ENCODE data around the gene SPATA3.

GRCh38 chr2:231047923-231048915, 52.3 kb downstream of the SPATA3 start:
- TF ChIP-seq CTCF (IDR thresholded peaks at IDR 0.05) (no peak), POLR2A (IDR thresholded peaks at IDR 0.05) (no peak)
